ENCODE results near the gene EIF1.

The EIF1 gene

GRCh38 chr17:41731836-41732235, 43.2 kb downstream of the EIF1 start:
- in situ Hi-C loops (cut with HindIII; ENCODE audit: low sequenced_read_pairs) = no loop called here

GRCh38 chr17:41733348-41734138, 44.9 kb downstream of the EIF1 start:
- in situ Hi-C loops (cut with HindIII; ENCODE audit: low sequenced_read_pairs) = no loop called here

GRCh38 chr17:41734139-41734948, 45.7 kb downstream of the EIF1 start, which contains the start of gene HAP1:
TSS of gene HAP1 (minus strand) at chr17:41734643. CDS start at chr17:41734634, 9 bp downstream.
- in situ Hi-C loops (cut with HindIII; ENCODE audit: low sequenced_read_pairs) = no loop called here

GRCh38 chr17:41734949-41735313, 46.2 kb downstream of the EIF1 start:
- in situ Hi-C loops (cut with HindIII; ENCODE audit: low sequenced_read_pairs) = no loop called here

- in situ Hi-C loops (cut with HindIII; ENCODE audit: low sequenced_read_pairs) = no loop called here
These were observed 47.1 kb downstream of the EIF1 start for GRCh38 chr17:41735744-41736143.

- in situ Hi-C loops (cut with HindIII; ENCODE audit: low sequenced_read_pairs) = no loop called here
These were observed 48.4 kb downstream of the EIF1 start for GRCh38 chr17:41736983-41737679.

- in situ Hi-C loops (cut with HindIII; ENCODE audit: low sequenced_read_pairs) = no loop called here
These were observed 49.0 kb downstream of the EIF1 start for GRCh38 chr17:41737680-41738023.

GRCh38 chr17:41738077-41738800, 49.6 kb downstream of the EIF1 start:
- in situ Hi-C loops (cut with HindIII; ENCODE audit: low sequenced_read_pairs) = no loop called here

GRCh38 chr17:41738801-41739112, 50.1 kb downstream of the EIF1 start:
- in situ Hi-C loops (cut with HindIII; ENCODE audit: low sequenced_read_pairs) = no loop called here

- in situ Hi-C loops (cut with HindIII; ENCODE audit: low sequenced_read_pairs) = no loop called here
These were observed 51.1 kb downstream of the EIF1 start for GRCh38 chr17:41739661-41740352.

GRCh38 chr17:41740506-41740905, 51.8 kb downstream of the EIF1 start:
- in situ Hi-C loops (cut with HindIII; ENCODE audit: low sequenced_read_pairs) = no loop called here

- in situ Hi-C loops (cut with HindIII; ENCODE audit: low sequenced_read_pairs) = no loop called here
These were observed 53.0 kb downstream of the EIF1 start for GRCh38 chr17:41741709-41742108.

All from DLD1 (cell line).